ENCODE results near the gene KAT8.

KAT8 gene

DNA sequence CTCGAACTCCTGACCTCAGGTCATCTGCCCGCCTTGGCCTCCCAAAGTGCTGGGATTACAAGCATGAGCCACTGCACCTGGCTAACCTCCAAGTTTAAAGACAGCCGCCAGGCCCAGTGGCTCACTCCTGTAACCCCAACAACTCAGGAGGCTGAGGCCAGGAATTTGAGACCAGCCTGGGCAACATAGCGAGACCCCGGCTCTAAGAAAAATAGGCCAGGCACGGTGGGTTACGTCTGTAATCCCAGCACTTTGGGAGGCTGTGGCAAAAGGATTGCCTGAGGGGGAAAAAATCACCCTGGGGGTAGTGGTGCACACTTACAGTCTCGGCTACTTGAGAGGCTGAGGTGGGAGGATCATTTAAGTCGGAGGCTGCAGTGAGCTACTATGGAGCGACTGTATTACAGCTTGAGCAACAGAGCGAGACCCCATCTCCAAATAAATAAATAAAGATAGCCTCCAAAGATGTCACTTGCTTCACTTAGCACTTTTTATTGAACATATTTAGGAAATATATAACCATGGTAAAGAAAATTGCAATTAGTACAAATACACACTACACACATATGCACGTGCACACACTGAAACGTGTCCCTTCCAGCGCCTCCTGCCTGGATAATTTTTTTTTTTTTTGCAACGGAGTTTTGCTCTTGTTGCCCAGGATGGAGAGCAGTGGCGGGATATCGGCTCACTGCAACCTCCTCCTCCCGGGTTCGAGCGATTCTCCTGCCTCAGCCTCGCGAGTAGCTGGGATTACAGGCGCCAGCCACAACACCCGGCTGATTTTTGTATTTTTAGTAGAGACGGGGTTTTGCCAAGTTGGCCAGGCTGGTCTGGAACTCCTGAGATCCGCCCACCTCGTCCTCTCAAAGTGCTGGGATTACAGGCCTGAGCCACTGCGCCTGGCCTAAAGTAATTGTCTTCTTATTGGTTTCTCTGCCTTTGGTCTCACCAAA lies 10.7 kb upstream of the KAT8 start:
- Histone ChIP-seq H2AFZ (ENCODE audit: low read depth, low read length) (peak overlapping the region; percentile 92), H3K9ac (ENCODE audit: low read depth, low read length) (peak overlapping the region; percentile 85; the same call in 1 of the 2 replicates), H3K36me3 (ENCODE audit: insufficient read depth, low read length) (peaks cover 26% of the 10 kb centered on the region), H4K20me1 (ENCODE audit: insufficient read depth, low read length) (no peaks in the 10 kb centered on the region), H3K79me2 (ENCODE audit: insufficient read depth, low read length) (peaks cover 19% of the 10 kb centered on the region), H3K9me3 (ENCODE audit: insufficient read depth, low read length, severe bottlenecking) (no peaks in the 10 kb centered on the region), H3K27ac (ENCODE audit: low read length) (peak overlapping the region; percentile 71; the same call in 1 of the 2 replicates), H3K4me3 (ENCODE audit: low read depth in 1 of 2, low read length in 2 of 2) (no peak overlapping the region; a peak in 1 of 4 replicates), H3K4me1 (ENCODE audit: insufficient read depth, low read length) (peaks cover 25% of the 10 kb centered on the region), H3K4me2 (ENCODE audit: insufficient read depth, low read length) (peak overlapping the region; percentile 87), H3K27me3 (ENCODE audit: insufficient read depth, low read length, poor library complexity) (no peaks in the 10 kb centered on the region)
- ATAC-seq (ENCODE audit: insufficient read depth, low read depth) (no peak), DNase-seq (no peak)
- no peak for TF ChIP-seq EZH2 (IDR thresholded peaks at IDR 0.05; ENCODE audit: borderline replicate concordance, low read depth, low read length, severe bottlenecking)
- TF ChIP-seq, protein P1, sequence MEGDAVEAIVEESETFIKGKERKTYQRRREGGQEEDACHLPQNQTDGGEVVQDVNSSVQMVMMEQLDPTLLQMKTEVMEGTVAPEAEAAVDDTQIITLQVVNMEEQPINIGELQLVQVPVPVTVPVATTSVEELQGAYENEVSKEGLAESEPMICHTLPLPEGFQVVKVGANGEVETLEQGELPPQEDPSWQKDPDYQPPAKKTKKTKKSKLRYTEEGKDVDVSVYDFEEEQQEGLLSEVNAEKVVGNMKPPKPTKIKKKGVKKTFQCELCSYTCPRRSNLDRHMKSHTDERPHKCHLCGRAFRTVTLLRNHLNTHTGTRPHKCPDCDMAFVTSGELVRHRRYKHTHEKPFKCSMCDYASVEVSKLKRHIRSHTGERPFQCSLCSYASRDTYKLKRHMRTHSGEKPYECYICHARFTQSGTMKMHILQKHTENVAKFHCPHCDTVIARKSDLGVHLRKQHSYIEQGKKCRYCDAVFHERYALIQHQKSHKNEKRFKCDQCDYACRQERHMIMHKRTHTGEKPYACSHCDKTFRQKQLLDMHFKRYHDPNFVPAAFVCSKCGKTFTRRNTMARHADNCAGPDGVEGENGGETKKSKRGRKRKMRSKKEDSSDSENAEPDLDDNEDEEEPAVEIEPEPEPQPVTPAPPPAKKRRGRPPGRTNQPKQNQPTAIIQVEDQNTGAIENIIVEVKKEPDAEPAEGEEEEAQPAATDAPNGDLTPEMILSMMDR (IDR thresholded peaks at IDR 0.05; ENCODE audit: borderline replicate concordance, extremely low read depth, low read length, poor library complexity, severe bottlenecking): no peak

DNA sequence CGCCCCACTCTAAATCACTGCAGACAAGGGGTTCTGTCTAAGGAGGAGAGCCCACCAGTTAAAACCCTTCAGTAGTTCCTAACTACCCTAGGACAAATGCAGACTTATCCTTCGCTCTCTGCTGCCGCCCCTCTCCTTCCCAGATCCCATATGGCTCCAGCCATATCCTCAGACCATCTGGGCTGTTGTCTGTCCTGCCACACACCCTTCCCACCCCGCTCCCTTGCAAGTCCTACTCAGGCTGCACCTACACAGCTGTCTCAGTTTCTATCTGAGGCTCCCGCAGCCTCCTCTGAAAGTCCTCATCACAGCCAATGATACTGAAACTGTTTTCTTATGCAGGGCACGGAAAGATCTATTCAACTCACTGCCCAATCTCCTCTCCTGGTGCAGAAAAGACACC lies 10.0 kb upstream of the KAT8 start:
- Histone ChIP-seq H3K27ac (ENCODE audit: low read length) (peak overlapping the region; percentile 71; the same call in 1 of the 2 replicates), H3K27me3 (ENCODE audit: insufficient read depth, low read length, poor library complexity) (no peaks in the 10 kb centered on the region), H3K4me3 (ENCODE audit: low read depth in 1 of 2, low read length in 2 of 2) (peak overlapping the region; percentile 74 to 83; a peak in 3 of 4 replicates), H3K36me3 (ENCODE audit: insufficient read depth, low read length) (peaks cover 33% of the 10 kb centered on the region), H3K9ac (ENCODE audit: low read depth, low read length) (peak overlapping the region; percentile 85), H2AFZ (ENCODE audit: low read depth, low read length) (peak overlapping the region; percentile 92), H3K9me3 (ENCODE audit: insufficient read depth, low read length, severe bottlenecking) (no peaks in the 10 kb centered on the region), H3K4me2 (ENCODE audit: insufficient read depth, low read length) (peak overlapping the region; percentile 87), H3K4me1 (ENCODE audit: insufficient read depth, low read length) (peaks cover 25% of the 10 kb centered on the region), H4K20me1 (ENCODE audit: insufficient read depth, low read length) (no peaks in the 10 kb centered on the region), H3K79me2 (ENCODE audit: insufficient read depth, low read length) (peaks cover 19% of the 10 kb centered on the region)
- ATAC-seq (ENCODE audit: insufficient read depth, low read depth) (no peak), DNase-seq (no peak)
- TF ChIP-seq, protein P1 (IDR thresholded peaks at IDR 0.05; ENCODE audit: borderline replicate concordance, extremely low read depth, low read length, poor library complexity, severe bottlenecking): no peak
- TF ChIP-seq EZH2 (IDR thresholded peaks at IDR 0.05; ENCODE audit: borderline replicate concordance, low read depth, low read length, severe bottlenecking): no peak

DNA sequence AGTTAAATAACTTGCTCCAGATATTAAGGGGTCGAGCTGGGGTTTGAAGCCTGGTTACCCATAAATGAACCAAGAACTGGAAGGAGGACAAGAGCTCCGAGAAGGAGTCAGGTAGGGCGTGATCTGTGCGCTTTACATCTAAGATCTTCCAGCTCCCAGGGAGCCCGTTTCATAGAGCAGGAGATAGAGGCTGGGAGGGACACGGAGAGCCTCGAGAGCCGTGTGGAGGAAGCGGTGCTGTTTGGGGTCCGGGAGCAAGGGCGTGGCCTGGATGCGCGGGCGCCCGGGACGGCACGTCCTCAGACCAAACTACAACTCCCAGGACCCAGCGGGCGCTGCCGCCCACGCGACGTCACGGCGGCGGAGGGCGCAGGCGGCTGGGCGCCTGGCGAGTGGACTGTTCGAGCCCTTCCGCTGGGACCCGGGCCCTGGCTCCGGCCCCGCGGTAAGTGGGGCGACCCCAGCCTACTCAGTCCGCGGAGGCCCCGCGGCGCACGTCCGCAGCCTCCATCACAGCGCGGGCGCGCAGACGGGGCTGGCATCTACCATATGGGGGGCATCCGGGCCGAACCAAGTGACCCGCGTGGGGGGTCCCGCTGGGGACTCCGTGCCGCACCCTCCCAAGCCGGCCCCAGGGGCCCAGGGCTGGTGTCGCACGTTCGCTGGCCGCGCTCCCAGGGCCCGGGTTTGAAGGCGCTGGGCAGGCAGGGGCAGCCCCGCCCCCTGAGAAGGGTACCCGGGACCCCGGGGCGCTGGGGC lies 9.2 kb upstream of the KAT8 start, which contains the start of gene BCKDK:
BCKDK (plus strand) TSS at position 352 of the 759 bp plus-strand sequence. CDS start 838 bp downstream, outside the sequence.
- Histone ChIP-seq H3K4me3 (ENCODE audit: low read depth in 1 of 2, low read length in 2 of 2) (peak within 1 kb of the TSS; percentile 74 to 83), H3K9ac (ENCODE audit: low read depth, low read length) (peak within 1 kb of the TSS; percentile 85), H4K20me1 (ENCODE audit: insufficient read depth, low read length) (no peaks in the 10 kb centered on the region), H3K4me2 (ENCODE audit: insufficient read depth, low read length) (peak within 1 kb of the TSS; percentile 87), H3K27ac (ENCODE audit: low read length) (peak within 1 kb of the TSS; percentile 71), H3K4me1 (ENCODE audit: insufficient read depth, low read length) (peaks cover 25% of the 10 kb centered on the region), H3K36me3 (ENCODE audit: insufficient read depth, low read length) (peaks cover 40% of the 10 kb centered on the region), H3K79me2 (ENCODE audit: insufficient read depth, low read length) (peaks cover 19% of the 10 kb centered on the region), H3K9me3 (ENCODE audit: insufficient read depth, low read length, severe bottlenecking) (no peaks in the 10 kb centered on the region), H2AFZ (ENCODE audit: low read depth, low read length) (peak within 1 kb of the TSS; percentile 92), H3K27me3 (ENCODE audit: insufficient read depth, low read length, poor library complexity) (no peaks in the 10 kb centered on the region)
- DNase-seq (peak; percentile 81), ATAC-seq (ENCODE audit: insufficient read depth, low read depth) (peak; percentile 95)
- TF ChIP-seq EZH2 (IDR thresholded peaks at IDR 0.05; ENCODE audit: borderline replicate concordance, low read depth, low read length, severe bottlenecking): no peak
- TF ChIP-seq, protein P1 (IDR thresholded peaks at IDR 0.05; ENCODE audit: borderline replicate concordance, extremely low read depth, low read length, poor library complexity, severe bottlenecking): no peak
